Spleen (tissue), 7 donors: ENCODE data around the gene IGFALS.

Source experiments
- CTCF ChIP-seq, 11 experiments: fragments of 200-600 bp in 7 of 11; fragments of 450-650 bp in 4 of 11; sonication (generic) in 4 of 11; IDR thresholded peaks in 8 of 11; conservative IDR thresholded peaks in 3 of 11; 1 replicate in 7 of 11; 2 replicates in 4 of 11; pipeline versions ENCODE4 v1.4.0 to v1.8.0; 2016 to 2021; ENCODE audit warnings: antibody characterized with exemption in 11 of 11, inconsistent platforms in 4 of 11, mild to moderate bottlenecking in 1 of 11
- POLR2A ChIP-seq, 3 donors: fragments of 450-650 bp; IDR thresholded peaks; one replicate each; pipeline ENCODE4 v1.5.1; 2017; ENCODE audit warnings: antibody characterized with exemption in 3 of 3, mild to moderate bottlenecking in 1 of 3
- donor health status: DM: no; HTN: no; CAD: no; lungs with moderate emphysema.
- donor health status: DM: no; HTN: no; CAD: no.
- donor health status: DM: no; HTN: no; CAD: no.

DNA sequence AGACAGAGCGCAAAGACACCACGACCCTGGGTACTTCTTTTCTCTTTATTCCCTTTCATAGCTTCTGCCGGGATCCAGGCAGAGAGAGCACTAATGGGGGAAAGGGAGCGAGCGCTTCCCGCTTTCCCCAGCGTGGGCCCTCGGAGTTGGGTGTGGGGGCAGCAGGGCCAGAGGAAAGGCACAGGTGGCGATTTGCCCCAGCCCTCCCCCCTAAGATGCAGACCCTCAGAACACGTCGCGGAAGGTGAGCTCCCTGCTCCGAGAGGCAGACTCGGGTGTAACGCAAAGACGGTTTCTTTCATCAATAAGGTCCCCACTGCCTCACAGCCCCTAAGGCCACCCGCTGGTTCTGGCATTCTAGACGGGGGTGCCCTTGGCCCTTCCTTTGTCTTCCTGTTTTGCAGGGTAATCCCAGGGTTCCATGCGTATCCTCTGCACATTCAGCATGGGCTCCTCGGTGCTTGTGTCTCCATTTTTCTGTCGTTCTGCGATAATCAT, 21.6 kb downstream of the IGFALS start:
- TF ChIP-seq CTCF (IDR thresholded peaks at IDR 0.05 in 8 of 11, conservative IDR thresholded peaks at IDR 0.05 in 3 of 11) (no peak), POLR2A (IDR thresholded peaks at IDR 0.05) (no peak)
